RPMI7951 (cell line): ENCODE measurements around the gene TRIM29. TPM values are rescaled to one million over a fixed set of nuclear protein-coding genes. Genes with fewer than 3 reads are reported as not detected.

Experiments used
- DNase-seq: peaks from one replicate; pipeline ENCODE4 v3.0.0-alpha.2; 2012; ENCODE audit warnings: low read depth
- total RNA-seq: library from RNA; depleted of rRNA; stranded (reverse); fragments of >200 nt; shearing (Covaris generic); gene quantifications from 2 replicates; pipeline ENCODE4 v1.2.3, GENCODE V29; 2014; rRNA removed

TRIM29 gene
- total RNA-seq, 1 experiment from 2014 or later = not detected

- no peak for DNase-seq
Measured at GRCh38 chr11:120061761-120062560, 76.0 kb downstream of the TRIM29 start.

Other genes starting within 250 kb of the TRIM29 start
- gene OAF, start 72.9 kb upstream of the TRIM29 start, total RNA-seq = 41.9 and 47.0 TPM in 2 replicates
- not detected in 2 replicates for gene POU2F3, start 102.0 kb upstream of the TRIM29 start, total RNA-seq
- 3.4 and 4.9 TPM in 2 replicates for gene TLCD5, start 187.2 kb upstream of the TRIM29 start, total RNA-seq
- 42.0 and 46.4 TPM in 2 replicates for gene ARHGEF12, start 198.3 kb upstream of the TRIM29 start, total RNA-seq